A549 (cell line): ENCODE results near the gene TMEM248. TPM values are rescaled to one million over a fixed set of nuclear protein-coding genes. Genes with fewer than 3 reads are reported as not detected.

Experiments used
- ATAC-seq, 2 experiments: fragments of 200-7000 bp in 1 of 2; fragments of >200 bp in 1 of 2; cut with Nextera tagmentation in 1 of 2; cut with Tn5 transposase in 1 of 2; 3 replicates each; pipeline versions ENCODE4 v1.8.0 to v1.9.1; 2018 to 2020; ENCODE audit warnings: mild to moderate bottlenecking in 1 of 2, moderate library complexity in 1 of 2
- CTCF ChIA-PET: fragments of 300-600 bp; sonication (Branson Sonifier 250); formaldehyde crosslinking; extraction: SDS; loops from one replicate; lab custom pipeline; 2021; ENCODE audit warnings: antibody characterized with exemption, inconsistent platforms; lab: Yijun Ruan, JAX
- POLR2A ChIA-PET: fragments of 350-600 bp; formaldehyde crosslinking; extraction: SDS; loops from one replicate; lab custom pipeline; 2021; ENCODE audit warnings: antibody characterized with exemption, inconsistent platforms; lab: Yijun Ruan, JAX
- DNase-seq, 2 experiments: peaks; one replicate each; pipeline versions ENCODE4 v3.0.0 to v3.0.0-alpha.2; 2011 to 2016; ENCODE audit warnings: low read depth in 1 of 2, low spot score in 1 of 2
- FAIRE-seq: peaks from 2 replicates; lab custom pipeline; 2011; peaks lifted over from hg19 to GRCh38; lab: Jason Lieb, UNC
- H3K27ac ChIP-seq, 2 experiments: fragments of >200 bp; sonication (Bioruptor Twin); formaldehyde crosslinking; 3 replicates each; pipeline ENCODE4 v1.5.1; 2016 to 2017
- H3K4me1 ChIP-seq: fragments of >200 bp; sonication (Bioruptor Twin); formaldehyde crosslinking; 3 replicates; pipeline ENCODE4 v1.6.1; 2016
- H3K4me2 ChIP-seq: fragments of >200 bp; sonication (Bioruptor Twin); formaldehyde crosslinking; 3 replicates; pipeline ENCODE4 v1.6.1; 2016
- H3K4me3 ChIP-seq: fragments of >200 bp; sonication (Bioruptor Twin); formaldehyde crosslinking; 3 replicates; pipeline ENCODE4 v1.5.1; 2016
- H3K9me3 ChIP-seq: fragments of >200 bp; sonication (Bioruptor Twin); formaldehyde crosslinking; 3 replicates; pipeline ENCODE4 v1.6.1; 2016
- CBX2 ChIP-seq: fragments of 200-600 bp; sonication (generic); IDR thresholded peaks from 2 replicates; pipeline ENCODE4 v1.6.1; 2016; ENCODE audit warnings: low read depth, mild to moderate bottlenecking, borderline replicate concordance
- CEBPB ChIP-seq, 2 experiments: fragments of >200 bp in 1 of 2; sonication (Bioruptor Twin) in 1 of 2; formaldehyde crosslinking in 1 of 2; IDR thresholded peaks; 2 replicates each; pipeline ENCODE4 v1.6.1; 2012 to 2016
- EP300 ChIP-seq, 2 experiments: fragments of >200 bp; sonication (Bioruptor Twin); formaldehyde crosslinking; IDR thresholded peaks; 2 replicates in 1 of 2; 3 replicates in 1 of 2; pipeline ENCODE4 v1.6.1; 2016 to 2017
- FOSB ChIP-seq: fragments of 250-450 bp; sonication (Bioruptor Pico); IDR thresholded peaks from 2 replicates; pipeline ENCODE4 v1.5.0; 2020; ENCODE audit warnings: mild to moderate bottlenecking, moderate library complexity
- HES2 ChIP-seq: fragments of >200 bp; sonication (Bioruptor Twin); formaldehyde crosslinking; IDR thresholded peaks from 2 replicates; pipeline ENCODE4 v1.6.1; 2016
- HOXB5 ChIP-seq: fragments of 250-450 bp; sonication (Bioruptor Pico); IDR thresholded peaks from 2 replicates; pipeline ENCODE4 v1.5.0; 2020; ENCODE audit warnings: mild to moderate bottlenecking, moderate library complexity
- JUNB ChIP-seq: fragments of >200 bp; sonication (Bioruptor Twin); formaldehyde crosslinking; IDR thresholded peaks from 2 replicates; pipeline ENCODE4 v1.6.1; 2016
- KDM1A ChIP-seq: fragments of 200-600 bp; sonication (generic); IDR thresholded peaks from 2 replicates; pipeline ENCODE4 v1.6.1; 2016; ENCODE audit warnings: low read depth, mild to moderate bottlenecking
- MAZ ChIP-seq: fragments of 150-350 bp; IDR thresholded peaks from 2 replicates; pipeline ENCODE4 v1.6.1; 2014; ENCODE audit warnings: antibody characterized with exemption, low read depth, low read length, borderline replicate concordance
- MYC ChIP-seq: IDR thresholded peaks from 2 replicates; pipeline ENCODE4 v1.6.1; 2012; ENCODE audit warnings: mild to moderate bottlenecking, inconsistent platforms, low read length, improper control_type of control experiment, borderline replicate concordance
- RFX5 ChIP-seq: fragments of 450-650 bp; IDR thresholded peaks from 2 replicates; pipeline ENCODE4 v1.7.1; 2014; ENCODE audit warnings: antibody characterized with exemption, mild to moderate bottlenecking, moderate library complexity
- SREBF2 ChIP-seq: fragments of 450-650 bp; IDR thresholded peaks from 2 replicates; pipeline ENCODE4 v1.6.1; 2014; ENCODE audit warnings: mild to moderate bottlenecking, moderate library complexity
- ZNF302 ChIP-seq: fragments of 250-450 bp; sonication (Bioruptor Pico); IDR thresholded peaks from 2 replicates; pipeline ENCODE4 v1.9.0; 2021; ENCODE audit warnings: inconsistent platforms, mild to moderate bottlenecking, moderate library complexity
- WGBS: methylation state at CpG from one replicate; pipeline ENCODE4 v1.1.6; 2017; ENCODE audit errors: missing lambda C conversion rate; 5-methylcytosine and 5-hydroxymethylcytosine counted together
- polyA plus RNA-seq, 4 experiments: library from polyadenylated mRNA; depleted of rRNA in 3 of 4; stranded (reverse); fragments of >200 nt; fragmentation: RNase III in 1 of 4; extraction: RNeasy Plus Mini Kit Qiagen cat#74134 plus additional on column Dnase treatment in 1 of 4; gene quantifications; 2 replicates in 3 of 4; 3 replicates in 1 of 4; pipeline ENCODE4 v1.2.3, GENCODE V29; 2011 to 2017
- TF ChIP-seq, protein P1 (sequence below): fragments of >200 bp; sonication (Bioruptor Twin); formaldehyde crosslinking; IDR thresholded peaks from 3 replicates; pipeline ENCODE4 v1.5.1; 2016
- TF ChIP-seq, protein P2 (sequence below): IDR thresholded peaks from 2 replicates; pipeline ENCODE4 v1.6.1; 2012

TMEM248 gene
- polyA plus RNA-seq, 2 of the 4 experiments (the other 2 are of a cell fraction) = 53.7 to 128 TPM

DNA sequence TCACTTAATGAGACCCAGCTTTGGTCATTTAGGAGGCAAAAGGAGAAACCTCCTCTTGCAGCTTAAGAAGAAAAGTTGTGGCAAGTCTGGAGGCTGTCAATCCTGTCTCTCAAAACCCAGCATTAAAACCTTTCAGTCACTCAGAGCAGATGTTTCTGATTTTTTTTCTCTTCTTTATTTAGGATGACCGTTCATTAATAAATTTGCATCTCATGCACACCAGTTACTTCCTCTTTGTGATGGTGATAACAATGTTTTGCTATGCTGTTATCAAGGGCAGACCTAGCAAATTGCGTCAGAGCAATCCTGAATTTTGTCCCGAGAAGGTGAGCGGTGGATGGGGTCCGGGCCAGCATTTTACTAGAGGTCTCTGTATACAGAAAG is 32.0 kb downstream of the TMEM248 start:
- 90% methylated on average over 5 of the region's 5 CpGs for WGBS
- H3K4me3 ChIP-seq = no peak overlapping the region
- H3K4me2 ChIP-seq = peak overlapping the region; percentile 75
- FAIRE-seq = no peak
- ATAC-seq = no peak
- TF ChIP-seq JUNB (no peak), MYC (no peak), CEBPB (IDR thresholded peaks at IDR 0.05) (0 out of 4 replicates have a peak, but pooled peaks of 1 of the 2 experiments have one; percentile 11)
- peak overlapping the region; percentile 73 to 93 for H3K27ac ChIP-seq
- ChIA-PET POLR2A (interaction anchor here (1.2 kb wide), 1 partner anchor 108 kb away, joined by 3 read pairs; no protein-coding TSS in a partner anchor), CTCF (no interaction called here)
- H3K9me3 ChIP-seq = no peaks in the 10 kb centered on the region
- no peak for DNase-seq
- peaks cover 23% of the 10 kb centered on the region for H3K4me1 ChIP-seq

DNA sequence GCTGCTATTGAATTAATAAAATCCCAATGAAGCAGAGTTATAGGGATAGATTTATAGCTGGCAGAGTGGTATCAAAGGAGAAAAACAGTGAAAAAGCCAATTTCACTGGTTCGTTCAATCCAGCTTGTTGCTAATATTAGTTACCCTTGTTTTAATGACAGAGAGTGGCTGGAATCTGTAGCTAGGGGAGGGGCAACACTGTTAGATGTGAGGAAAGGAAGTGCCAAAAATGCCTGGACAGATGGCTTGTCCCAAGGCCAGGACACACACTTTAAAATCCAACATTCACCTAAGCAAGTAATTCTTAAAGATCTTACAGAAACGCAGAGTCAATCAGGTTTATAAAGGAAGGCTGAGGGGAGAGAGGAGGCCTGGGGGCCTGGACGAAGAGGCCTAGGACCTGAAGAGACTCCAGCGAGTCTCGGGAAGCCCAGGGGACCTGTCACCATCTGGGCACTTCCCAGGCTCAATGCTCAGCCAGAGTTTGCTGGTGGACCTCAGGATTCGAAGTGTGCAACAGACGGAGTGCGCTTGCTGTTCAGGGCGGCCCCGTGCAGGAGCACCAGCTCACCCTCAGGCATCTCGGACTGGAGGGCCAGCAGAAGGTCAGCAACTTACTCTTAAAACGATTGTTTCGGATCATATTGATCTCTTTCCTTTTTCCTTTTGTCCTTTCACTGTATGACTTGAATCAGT is 36.7 kb downstream of the TMEM248 start:
- no peak for ATAC-seq
- H3K4me1 ChIP-seq = peaks cover 9% of the 10 kb centered on the region
- ChIA-PET CTCF (interaction anchor here (1.2 to 1.3 kb wide), 2 partner anchors 11 to 19 kb away, joined by 3 read pairs; no protein-coding TSS in a partner anchor), POLR2A (interaction anchor here (0.9 kb wide), 1 partner anchor 38 kb away, joined by 3 read pairs; the partner anchor contains the start of gene SBDS)
- H3K4me2 ChIP-seq = no peak overlapping the region
- H3K9me3 ChIP-seq = no peaks in the 10 kb centered on the region
- 89% methylated on average over 13 of the region's 13 CpGs for WGBS
- no peak overlapping the region for H3K4me3 ChIP-seq
- TF ChIP-seq RFX5 = no peak
- TF ChIP-seq HOXB5 (CRISPR knock-in tag) = no peak
- TF ChIP-seq HES2 = no peak
- no peak for DNase-seq
- H3K27ac ChIP-seq = no peak overlapping the region
- no peak for FAIRE-seq

DNA sequence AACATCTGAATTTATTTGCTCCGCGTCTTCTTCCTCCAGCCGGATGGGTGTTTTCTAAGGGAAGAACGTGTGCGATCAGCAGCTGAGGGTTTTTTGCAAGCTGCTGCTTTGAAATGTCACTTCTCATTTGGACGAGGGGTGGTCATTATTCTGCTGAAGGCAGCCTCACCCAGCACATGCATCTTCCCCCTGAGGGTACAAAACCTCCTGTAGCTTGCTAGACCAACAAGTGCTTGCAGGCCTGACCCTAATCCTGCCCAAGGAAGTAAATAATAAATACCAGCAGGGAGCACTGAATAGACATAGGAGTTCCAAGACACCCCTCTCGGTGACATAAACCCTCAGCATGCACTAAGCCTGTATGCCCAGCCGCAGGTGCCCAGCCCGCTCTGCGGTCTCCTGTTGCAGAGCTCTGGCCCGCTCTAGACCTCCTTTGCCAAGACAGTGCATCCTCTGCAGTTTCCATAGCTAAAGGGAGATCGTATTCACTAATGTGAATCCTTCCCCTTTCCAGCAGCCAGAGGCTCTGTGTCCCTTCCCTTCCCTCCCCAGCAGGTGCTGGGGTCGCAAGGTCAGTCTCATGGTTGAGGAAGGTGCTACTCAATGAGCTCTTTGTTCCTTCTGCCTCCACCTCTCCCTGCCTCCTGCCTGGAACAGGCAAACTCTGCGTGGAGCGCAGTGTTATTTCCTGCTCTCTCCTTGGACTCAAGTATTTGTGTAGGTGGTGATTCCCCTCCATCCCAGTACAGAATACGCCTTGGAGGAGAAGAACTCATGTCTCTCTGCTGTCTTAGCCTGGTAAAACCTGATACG is 37.7 kb downstream of the TMEM248 start:
- 93% methylated on average over 17 of the region's 17 CpGs for WGBS
- H3K27ac ChIP-seq = no peak overlapping the region
- FAIRE-seq (no peak), ATAC-seq (no peak; a peak in 1 of 6 replicates), DNase-seq (no peak)
- POLR2A ChIA-PET = interaction anchor here (0.9 kb wide), 1 partner anchor 37 kb away, joined by 3 read pairs; the partner anchor contains the start of gene SBDS
- no peak overlapping the region for H3K4me3 ChIP-seq
- no peaks in the 10 kb centered on the region for H3K4me1 ChIP-seq
- CTCF ChIA-PET = interaction anchor here (0.6 kb wide), 1 partner anchor 412 kb away, joined by 3 read pairs; no protein-coding TSS in a partner anchor
- no peaks in the 10 kb centered on the region for H3K9me3 ChIP-seq
- H3K4me2 ChIP-seq = no peak overlapping the region
- no peak for TF ChIP-seq ZNF302
- no peak for TF ChIP-seq FOSB (CRISPR knock-in tag)
- TF ChIP-seq CBX2 = no peak
- TF ChIP-seq MYC = no peak
- TF ChIP-seq, protein P1, sequence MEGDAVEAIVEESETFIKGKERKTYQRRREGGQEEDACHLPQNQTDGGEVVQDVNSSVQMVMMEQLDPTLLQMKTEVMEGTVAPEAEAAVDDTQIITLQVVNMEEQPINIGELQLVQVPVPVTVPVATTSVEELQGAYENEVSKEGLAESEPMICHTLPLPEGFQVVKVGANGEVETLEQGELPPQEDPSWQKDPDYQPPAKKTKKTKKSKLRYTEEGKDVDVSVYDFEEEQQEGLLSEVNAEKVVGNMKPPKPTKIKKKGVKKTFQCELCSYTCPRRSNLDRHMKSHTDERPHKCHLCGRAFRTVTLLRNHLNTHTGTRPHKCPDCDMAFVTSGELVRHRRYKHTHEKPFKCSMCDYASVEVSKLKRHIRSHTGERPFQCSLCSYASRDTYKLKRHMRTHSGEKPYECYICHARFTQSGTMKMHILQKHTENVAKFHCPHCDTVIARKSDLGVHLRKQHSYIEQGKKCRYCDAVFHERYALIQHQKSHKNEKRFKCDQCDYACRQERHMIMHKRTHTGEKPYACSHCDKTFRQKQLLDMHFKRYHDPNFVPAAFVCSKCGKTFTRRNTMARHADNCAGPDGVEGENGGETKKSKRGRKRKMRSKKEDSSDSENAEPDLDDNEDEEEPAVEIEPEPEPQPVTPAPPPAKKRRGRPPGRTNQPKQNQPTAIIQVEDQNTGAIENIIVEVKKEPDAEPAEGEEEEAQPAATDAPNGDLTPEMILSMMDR = no peak
- no peak for TF ChIP-seq EP300 (IDR thresholded peaks at IDR 0.05)
- no peak for TF ChIP-seq KDM1A

DNA sequence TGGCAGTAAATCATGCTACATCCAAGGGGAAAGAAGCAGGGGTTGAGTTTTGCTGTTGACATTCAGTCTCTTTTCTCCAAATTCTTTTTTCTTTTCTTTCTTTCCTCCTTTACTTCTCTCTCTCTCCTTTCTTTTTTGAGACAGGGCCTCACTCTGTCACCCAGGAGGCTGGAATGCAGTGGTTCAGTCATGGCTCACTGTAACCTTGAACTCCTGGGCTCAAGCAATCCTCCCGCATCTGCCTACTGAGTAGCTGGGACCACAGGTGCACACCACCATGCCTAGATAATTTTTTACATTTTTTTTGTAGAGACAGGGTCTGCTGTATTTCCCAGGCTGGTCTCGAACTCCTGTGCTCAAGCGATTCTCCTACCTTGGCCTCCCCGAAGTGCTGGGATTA is 39.2 kb downstream of the TMEM248 start:
- Histone ChIP-seq H3K9me3 (no peaks in the 10 kb centered on the region), H3K27ac (no peak overlapping the region), H3K4me1 (no peaks in the 10 kb centered on the region), H3K4me2 (no peak overlapping the region), H3K4me3 (no peak overlapping the region)
- CTCF ChIA-PET = no interaction called here
- 95% methylated on average over 4 of the region's 4 CpGs for WGBS
- ATAC-seq = no peak
- no peak for DNase-seq
- TF ChIP-seq SREBF2 (no peak), MAZ (no peak)
- TF ChIP-seq, protein P2, sequence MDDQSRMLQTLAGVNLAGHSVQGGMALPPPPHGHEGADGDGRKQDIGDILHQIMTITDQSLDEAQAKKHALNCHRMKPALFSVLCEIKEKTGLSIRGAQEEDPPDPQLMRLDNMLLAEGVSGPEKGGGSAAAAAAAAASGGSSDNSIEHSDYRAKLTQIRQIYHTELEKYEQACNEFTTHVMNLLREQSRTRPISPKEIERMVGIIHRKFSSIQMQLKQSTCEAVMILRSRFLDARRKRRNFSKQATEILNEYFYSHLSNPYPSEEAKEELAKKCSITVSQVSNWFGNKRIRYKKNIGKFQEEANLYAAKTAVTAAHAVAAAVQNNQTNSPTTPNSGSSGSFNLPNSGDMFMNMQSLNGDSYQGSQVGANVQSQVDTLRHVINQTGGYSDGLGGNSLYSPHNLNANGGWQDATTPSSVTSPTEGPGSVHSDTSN = no peak
- TF ChIP-seq, protein P1 = no peak
- FAIRE-seq = no peak
- POLR2A ChIA-PET = no interaction called here
